GM23338 (cell line): ENCODE results near the gene PTPRR. TPM values are rescaled to one million over a fixed set of nuclear protein-coding genes. Genes with fewer than 3 reads are reported as not detected.

Source experiments
- ATAC-seq: fragments of 200-7000 bp; cut with Tn5 transposase; 3 replicates; pipeline ENCODE4 v1.9.1; 2020
- DNase-seq: peaks from one replicate; pipeline ENCODE4 v3.0.0-alpha.2; 2015; ENCODE audit warnings: low spot score
- H2AFZ ChIP-seq: fragments of 200-600 bp; sonication (generic); 2 replicates; pipeline ENCODE4 v1.8.0; 2016; ENCODE audit warnings: antibody characterized with exemption, mild to moderate bottlenecking, moderate library complexity
- H3F3A ChIP-seq: fragments of 200-600 bp; sonication (generic); replicated peaks from 2 replicates; pipeline ENCODE4 v1.8.0; 2017; ENCODE audit warnings: antibody characterized with exemption, mixed run types, low read depth
- H3K27ac ChIP-seq: fragments of 200-600 bp; sonication (generic); 2 replicates; pipeline ENCODE4 v1.6.1; 2016; ENCODE audit warnings: low read depth
- H3K27me3 ChIP-seq: fragments of 200-600 bp; sonication (generic); 2 replicates; pipeline ENCODE4 v1.8.0; 2016; ENCODE audit warnings: mild to moderate bottlenecking, mixed run types, moderate library complexity; ENCODE audit not compliant: insufficient read depth
- H3K36me3 ChIP-seq: fragments of 200-600 bp; sonication (generic); 2 replicates; pipeline ENCODE4 v1.8.0; 2016; ENCODE audit warnings: mild to moderate bottlenecking; ENCODE audit not compliant: insufficient read depth
- H3K4me1 ChIP-seq: fragments of 200-600 bp; sonication (generic); 2 replicates; pipeline ENCODE4 v1.8.0; 2016; ENCODE audit warnings: mild to moderate bottlenecking, moderate library complexity; ENCODE audit not compliant: insufficient read depth
- H3K4me2 ChIP-seq: fragments of 200-600 bp; sonication (generic); 2 replicates; pipeline ENCODE4 v1.7.1; 2017; ENCODE audit warnings: mixed run types
- H3K4me3 ChIP-seq: fragments of 200-600 bp; sonication (generic); 2 replicates; pipeline ENCODE4 v1.6.1; 2016; ENCODE audit warnings: mixed run types
- H3K79me2 ChIP-seq: fragments of 200-600 bp; sonication (generic); replicated peaks from 2 replicates; pipeline ENCODE4 v1.8.0; 2017; ENCODE audit warnings: mild to moderate bottlenecking; ENCODE audit not compliant: insufficient read depth
- H3K9me2 ChIP-seq: fragments of 200-600 bp; sonication (generic); 2 replicates; pipeline ENCODE4 v1.8.0; 2017; ENCODE audit not compliant: insufficient read depth
- H4K20me1 ChIP-seq: fragments of 200-600 bp; sonication (generic); replicated peaks from 2 replicates; pipeline ENCODE4 v1.8.0; 2017; ENCODE audit warnings: mild to moderate bottlenecking; ENCODE audit not compliant: insufficient read depth
- H3K27ac Mint-ChIP-seq: 2 replicates; pipeline ENCODE4 v1.8.0; 2020; ENCODE audit warnings: inconsistent platforms, mild to moderate bottlenecking, moderate library complexity, mixed read lengths
- H3K27me3 Mint-ChIP-seq: 3 replicates; pipeline ENCODE4 v1.8.0; 2022; ENCODE audit warnings: low read depth, mild to moderate bottlenecking, moderate library complexity, mixed read lengths, inconsistent platforms; ENCODE audit not compliant: insufficient read depth, poor library complexity
- H3K36me3 Mint-ChIP-seq: 3 replicates; pipeline ENCODE4 v1.8.0; 2021; ENCODE audit warnings: low read depth, mild to moderate bottlenecking, inconsistent platforms, moderate library complexity, mixed read lengths
- H3K4me1 Mint-ChIP-seq: 3 replicates; pipeline ENCODE4 v1.8.0; 2020; ENCODE audit warnings: mild to moderate bottlenecking, inconsistent platforms, mixed read lengths
- H3K4me3 Mint-ChIP-seq: 3 replicates; pipeline ENCODE4 v1.8.0; 2021; ENCODE audit warnings: moderate library complexity, mild to moderate bottlenecking, inconsistent platforms, mixed read lengths
- H3K9me3 Mint-ChIP-seq: 3 replicates; pipeline ENCODE4 v1.8.0; 2020; ENCODE audit warnings: moderate library complexity, mild to moderate bottlenecking, inconsistent platforms, mixed read lengths
- CREB1 ChIP-seq: fragments of 250-450 bp; sonication (Bioruptor Pico); IDR thresholded peaks from 2 replicates; pipeline ENCODE4 v1.5.0; 2020; ENCODE audit warnings: low read depth, mild to moderate bottlenecking, moderate library complexity
- ETS1 ChIP-seq: IDR thresholded peaks from 2 replicates; pipeline ENCODE4 v1.6.1; 2016; ENCODE audit warnings: antibody characterized with exemption
- EZH2 ChIP-seq: fragments of 200-600 bp; sonication (generic); IDR thresholded peaks from one replicate; pipeline ENCODE4 v1.8.0; 2017; ENCODE audit warnings: antibody characterized with exemption, mild to moderate bottlenecking, low read depth; ENCODE audit not compliant: unreplicated experiment
- EZH2phosphoT487 ChIP-seq: fragments of 200-600 bp; sonication (generic); IDR thresholded peaks from one replicate; pipeline ENCODE4 v1.8.1; 2018; ENCODE audit warnings: antibody characterized with exemption; ENCODE audit not compliant: unreplicated experiment
- JUNB ChIP-seq: IDR thresholded peaks from one replicate; pipeline ENCODE4 v1.6.1; 2016; ENCODE audit warnings: antibody characterized with exemption; ENCODE audit not compliant: unreplicated experiment
- NANOG ChIP-seq: IDR thresholded peaks from 2 replicates; pipeline ENCODE4 v1.6.1; 2016; ENCODE audit warnings: antibody characterized with exemption, borderline replicate concordance
- POLR2AphosphoS5 ChIP-seq: IDR thresholded peaks from 2 replicates; pipeline ENCODE4 v1.6.1; 2016; ENCODE audit warnings: antibody characterized with exemption, low read depth
- STAT1 ChIP-seq: IDR thresholded peaks from one replicate; pipeline ENCODE4 v1.6.1; 2016; ENCODE audit warnings: antibody characterized with exemption; ENCODE audit not compliant: unreplicated experiment
- ZNF114 ChIP-seq: fragments of 250-450 bp; sonication (Bioruptor Pico); IDR thresholded peaks from 2 replicates; pipeline ENCODE4 v1.5.0; 2020; ENCODE audit warnings: mild to moderate bottlenecking, moderate library complexity
- ZNF331 ChIP-seq: fragments of 250-450 bp; sonication (Bioruptor Pico); IDR thresholded peaks from 2 replicates; pipeline ENCODE4 v1.5.0; 2020; ENCODE audit warnings: low read depth, mild to moderate bottlenecking, moderate library complexity
- polyA plus RNA-seq: library from polyadenylated mRNA; unstranded; fragments of >200 nt; fragmentation: Nextera tagmentation; extraction: Ambion mirVana; gene quantifications from 2 replicates; pipeline ENCODE4 v1.2.1, GENCODE V29; 2016
- total RNA-seq: library from RNA; depleted of rRNA; stranded (reverse); fragments of >200 nt; shearing (Covaris generic); gene quantifications from 2 replicates; pipeline ENCODE4 v1.2.3, GENCODE V29; 2014
- TF ChIP-seq, protein P1 (sequence below): IDR thresholded peaks from one replicate; pipeline ENCODE4 v1.6.1; 2018; ENCODE audit warnings: antibody characterized with exemption; ENCODE audit not compliant: unreplicated experiment
- TF ChIP-seq, protein P2 (sequence below): fragments of 250-450 bp; sonication (Bioruptor Pico); IDR thresholded peaks from 2 replicates; pipeline ENCODE4 v1.5.0; 2020; ENCODE audit warnings: mild to moderate bottlenecking, moderate library complexity
- TF ChIP-seq, protein P3 (sequence below), 2 experiments: fragments of 200-600 bp in 1 of 2; sonication (generic) in 1 of 2; conservative IDR thresholded peaks; 2 replicates each; pipeline versions ENCODE4 v1.5.1 to v1.6.1; 2016 to 2017; ENCODE audit warnings: antibody characterized with exemption in 2 of 2, low read depth in 2 of 2, mild to moderate bottlenecking in 2 of 2, moderate library complexity in 1 of 2

The PTPRR gene
- total and polyA plus RNA-seq, 2 experiments from 2014 or later: 0.26 to 0.76 TPM

GRCh38 chr12:70607107-70607506 lies 313.4 kb downstream of the PTPRR start:
- Histone ChIP-seq H3K9me2 (no peaks in the 10 kb centered on the region), H4K20me1 (no peaks in the 10 kb centered on the region), H2AFZ (no peak overlapping the region), H3K4me2 (no peak overlapping the region), H3K4me3 (no peak overlapping the region), H3K27ac (no peak overlapping the region), H3K36me3 (no peaks in the 10 kb centered on the region), H3K79me2 (no peaks in the 10 kb centered on the region), H3F3A (no peaks in the 10 kb centered on the region), H3K4me1 (peaks cover 11% of the 10 kb centered on the region), H3K27me3 (peaks cover 38% of the 10 kb centered on the region)
- Mint-ChIP-seq H3K27ac (no peak overlapping the region), H3K27me3 (peaks cover 20% of the 10 kb centered on the region), H3K9me3 (peaks cover 6% of the 10 kb centered on the region; the same call in 2 of the 3 replicates), H3K4me3 (no peak overlapping the region), H3K4me1 (peaks cover 9% of the 10 kb centered on the region), H3K36me3 (no peaks in the 10 kb centered on the region; the same call in 2 of the 3 replicates)
- TF ChIP-seq EZH2phosphoT487: no peak
- TF ChIP-seq CREB1 (CRISPR knock-in tag): no peak
- TF ChIP-seq STAT1: no peak
- TF ChIP-seq, protein P1, sequence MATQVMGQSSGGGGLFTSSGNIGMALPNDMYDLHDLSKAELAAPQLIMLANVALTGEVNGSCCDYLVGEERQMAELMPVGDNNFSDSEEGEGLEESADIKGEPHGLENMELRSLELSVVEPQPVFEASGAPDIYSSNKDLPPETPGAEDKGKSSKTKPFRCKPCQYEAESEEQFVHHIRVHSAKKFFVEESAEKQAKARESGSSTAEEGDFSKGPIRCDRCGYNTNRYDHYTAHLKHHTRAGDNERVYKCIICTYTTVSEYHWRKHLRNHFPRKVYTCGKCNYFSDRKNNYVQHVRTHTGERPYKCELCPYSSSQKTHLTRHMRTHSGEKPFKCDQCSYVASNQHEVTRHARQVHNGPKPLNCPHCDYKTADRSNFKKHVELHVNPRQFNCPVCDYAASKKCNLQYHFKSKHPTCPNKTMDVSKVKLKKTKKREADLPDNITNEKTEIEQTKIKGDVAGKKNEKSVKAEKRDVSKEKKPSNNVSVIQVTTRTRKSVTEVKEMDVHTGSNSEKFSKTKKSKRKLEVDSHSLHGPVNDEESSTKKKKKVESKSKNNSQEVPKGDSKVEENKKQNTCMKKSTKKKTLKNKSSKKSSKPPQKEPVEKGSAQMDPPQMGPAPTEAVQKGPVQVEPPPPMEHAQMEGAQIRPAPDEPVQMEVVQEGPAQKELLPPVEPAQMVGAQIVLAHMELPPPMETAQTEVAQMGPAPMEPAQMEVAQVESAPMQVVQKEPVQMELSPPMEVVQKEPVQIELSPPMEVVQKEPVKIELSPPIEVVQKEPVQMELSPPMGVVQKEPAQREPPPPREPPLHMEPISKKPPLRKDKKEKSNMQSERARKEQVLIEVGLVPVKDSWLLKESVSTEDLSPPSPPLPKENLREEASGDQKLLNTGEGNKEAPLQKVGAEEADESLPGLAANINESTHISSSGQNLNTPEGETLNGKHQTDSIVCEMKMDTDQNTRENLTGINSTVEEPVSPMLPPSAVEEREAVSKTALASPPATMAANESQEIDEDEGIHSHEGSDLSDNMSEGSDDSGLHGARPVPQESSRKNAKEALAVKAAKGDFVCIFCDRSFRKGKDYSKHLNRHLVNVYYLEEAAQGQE: no peak
- TF ChIP-seq, protein P2, sequence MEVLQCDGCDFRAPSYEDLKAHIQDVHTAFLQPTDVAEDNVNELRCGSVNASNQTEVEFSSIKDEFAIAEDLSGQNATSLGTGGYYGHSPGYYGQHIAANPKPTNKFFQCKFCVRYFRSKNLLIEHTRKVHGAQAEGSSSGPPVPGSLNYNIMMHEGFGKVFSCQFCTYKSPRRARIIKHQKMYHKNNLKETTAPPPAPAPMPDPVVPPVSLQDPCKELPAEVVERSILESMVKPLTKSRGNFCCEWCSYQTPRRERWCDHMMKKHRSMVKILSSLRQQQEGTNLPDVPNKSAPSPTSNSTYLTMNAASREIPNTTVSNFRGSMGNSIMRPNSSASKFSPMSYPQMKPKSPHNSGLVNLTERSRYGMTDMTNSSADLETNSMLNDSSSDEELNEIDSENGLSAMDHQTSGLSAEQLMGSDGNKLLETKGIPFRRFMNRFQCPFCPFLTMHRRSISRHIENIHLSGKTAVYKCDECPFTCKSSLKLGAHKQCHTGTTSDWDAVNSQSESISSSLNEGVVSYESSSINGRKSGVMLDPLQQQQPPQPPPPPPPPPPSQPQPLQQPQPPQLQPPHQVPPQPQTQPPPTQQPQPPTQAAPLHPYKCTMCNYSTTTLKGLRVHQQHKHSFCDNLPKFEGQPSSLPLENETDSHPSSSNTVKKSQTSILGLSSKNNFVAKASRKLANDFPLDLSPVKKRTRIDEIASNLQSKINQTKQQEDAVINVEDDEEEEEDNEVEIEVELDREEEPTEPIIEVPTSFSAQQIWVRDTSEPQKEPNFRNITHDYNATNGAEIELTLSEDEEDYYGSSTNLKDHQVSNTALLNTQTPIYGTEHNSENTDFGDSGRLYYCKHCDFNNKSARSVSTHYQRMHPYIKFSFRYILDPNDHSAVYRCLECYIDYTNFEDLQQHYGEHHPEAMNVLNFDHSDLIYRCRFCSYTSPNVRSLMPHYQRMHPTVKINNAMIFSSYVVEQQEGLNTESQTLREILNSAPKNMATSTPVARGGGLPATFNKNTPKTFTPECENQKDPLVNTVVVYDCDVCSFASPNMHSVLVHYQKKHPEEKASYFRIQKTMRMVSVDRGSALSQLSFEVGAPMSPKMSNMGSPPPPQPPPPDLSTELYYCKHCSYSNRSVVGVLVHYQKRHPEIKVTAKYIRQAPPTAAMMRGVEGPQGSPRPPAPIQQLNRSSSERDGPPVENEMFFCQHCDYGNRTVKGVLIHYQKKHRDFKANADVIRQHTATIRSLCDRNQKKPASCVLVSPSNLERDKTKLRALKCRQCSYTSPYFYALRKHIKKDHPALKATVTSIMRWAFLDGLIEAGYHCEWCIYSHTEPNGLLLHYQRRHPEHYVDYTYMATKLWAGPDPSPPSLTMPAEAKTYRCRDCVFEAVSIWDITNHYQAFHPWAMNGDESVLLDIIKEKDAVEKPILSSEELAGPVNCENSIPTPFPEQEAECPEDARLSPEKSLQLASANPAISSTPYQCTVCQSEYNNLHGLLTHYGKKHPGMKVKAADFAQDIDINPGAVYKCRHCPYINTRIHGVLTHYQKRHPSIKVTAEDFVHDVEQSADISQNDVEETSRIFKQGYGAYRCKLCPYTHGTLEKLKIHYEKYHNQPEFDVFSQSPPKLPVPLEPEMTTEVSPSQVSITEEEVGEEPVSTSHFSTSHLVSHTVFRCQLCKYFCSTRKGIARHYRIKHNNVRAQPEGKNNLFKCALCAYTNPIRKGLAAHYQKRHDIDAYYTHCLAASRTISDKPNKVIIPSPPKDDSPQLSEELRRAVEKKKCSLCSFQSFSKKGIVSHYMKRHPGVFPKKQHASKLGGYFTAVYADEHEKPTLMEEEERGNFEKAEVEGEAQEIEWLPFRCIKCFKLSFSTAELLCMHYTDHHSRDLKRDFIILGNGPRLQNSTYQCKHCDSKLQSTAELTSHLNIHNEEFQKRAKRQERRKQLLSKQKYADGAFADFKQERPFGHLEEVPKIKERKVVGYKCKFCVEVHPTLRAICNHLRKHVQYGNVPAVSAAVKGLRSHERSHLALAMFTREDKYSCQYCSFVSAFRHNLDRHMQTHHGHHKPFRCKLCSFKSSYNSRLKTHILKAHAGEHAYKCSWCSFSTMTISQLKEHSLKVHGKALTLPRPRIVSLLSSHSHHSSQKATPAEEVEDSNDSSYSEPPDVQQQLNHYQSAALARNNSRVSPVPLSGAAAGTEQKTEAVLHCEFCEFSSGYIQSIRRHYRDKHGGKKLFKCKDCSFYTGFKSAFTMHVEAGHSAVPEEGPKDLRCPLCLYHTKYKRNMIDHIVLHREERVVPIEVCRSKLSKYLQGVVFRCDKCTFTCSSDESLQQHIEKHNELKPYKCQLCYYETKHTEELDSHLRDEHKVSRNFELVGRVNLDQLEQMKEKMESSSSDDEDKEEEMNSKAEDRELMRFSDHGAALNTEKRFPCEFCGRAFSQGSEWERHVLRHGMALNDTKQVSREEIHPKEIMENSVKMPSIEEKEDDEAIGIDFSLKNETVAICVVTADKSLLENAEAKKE: no peak
- no peak for TF ChIP-seq ETS1
- TF ChIP-seq NANOG: no peak
- TF ChIP-seq JUNB: no peak
- no peak for TF ChIP-seq ZNF331 (CRISPR knock-in tag)
- TF ChIP-seq ZNF114: no peak
- TF ChIP-seq EZH2: no peak
- TF ChIP-seq POLR2AphosphoS5: no peak
- TF ChIP-seq, protein P3, sequence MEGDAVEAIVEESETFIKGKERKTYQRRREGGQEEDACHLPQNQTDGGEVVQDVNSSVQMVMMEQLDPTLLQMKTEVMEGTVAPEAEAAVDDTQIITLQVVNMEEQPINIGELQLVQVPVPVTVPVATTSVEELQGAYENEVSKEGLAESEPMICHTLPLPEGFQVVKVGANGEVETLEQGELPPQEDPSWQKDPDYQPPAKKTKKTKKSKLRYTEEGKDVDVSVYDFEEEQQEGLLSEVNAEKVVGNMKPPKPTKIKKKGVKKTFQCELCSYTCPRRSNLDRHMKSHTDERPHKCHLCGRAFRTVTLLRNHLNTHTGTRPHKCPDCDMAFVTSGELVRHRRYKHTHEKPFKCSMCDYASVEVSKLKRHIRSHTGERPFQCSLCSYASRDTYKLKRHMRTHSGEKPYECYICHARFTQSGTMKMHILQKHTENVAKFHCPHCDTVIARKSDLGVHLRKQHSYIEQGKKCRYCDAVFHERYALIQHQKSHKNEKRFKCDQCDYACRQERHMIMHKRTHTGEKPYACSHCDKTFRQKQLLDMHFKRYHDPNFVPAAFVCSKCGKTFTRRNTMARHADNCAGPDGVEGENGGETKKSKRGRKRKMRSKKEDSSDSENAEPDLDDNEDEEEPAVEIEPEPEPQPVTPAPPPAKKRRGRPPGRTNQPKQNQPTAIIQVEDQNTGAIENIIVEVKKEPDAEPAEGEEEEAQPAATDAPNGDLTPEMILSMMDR (conservative IDR thresholded peaks at IDR 0.05; ENCODE audit: low read depth in 2 of 2): no peak
- ATAC-seq (no peak), DNase-seq (no peak)
